Mucosa of stomach (tissue), 1 donor: ENCODE measurements around the gene PTPN18.

Experiments
- H3K27me3 ChIP-seq: one replicate; pipeline ENCODE4 v1.7.0; 2013; ENCODE audit warnings: mild to moderate bottlenecking, low read length; ENCODE audit not compliant: control insufficient read depth, insufficient read depth
- H3K36me3 ChIP-seq: one replicate; pipeline ENCODE4 v1.7.0; 2013; ENCODE audit warnings: low read length; ENCODE audit not compliant: control insufficient read depth, insufficient read depth
- H3K4me1 ChIP-seq: one replicate; pipeline ENCODE4 v1.7.0; 2013; ENCODE audit warnings: mild to moderate bottlenecking, low read length; ENCODE audit not compliant: control insufficient read depth, insufficient read depth
- H3K4me3 ChIP-seq: one replicate; pipeline ENCODE4 v1.7.0; 2013; ENCODE audit warnings: low read length
- H3K9ac ChIP-seq: one replicate; pipeline ENCODE4 v1.7.0; 2013; ENCODE audit warnings: mild to moderate bottlenecking, low read length, moderate library complexity
- H3K9me3 ChIP-seq: one replicate; pipeline ENCODE4 v1.7.0; 2013; ENCODE audit warnings: mild to moderate bottlenecking, low read length, moderate library complexity; ENCODE audit not compliant: control insufficient read depth
- donor health status: Pancreatic carcinoma.

The PTPN18 gene

DNA sequence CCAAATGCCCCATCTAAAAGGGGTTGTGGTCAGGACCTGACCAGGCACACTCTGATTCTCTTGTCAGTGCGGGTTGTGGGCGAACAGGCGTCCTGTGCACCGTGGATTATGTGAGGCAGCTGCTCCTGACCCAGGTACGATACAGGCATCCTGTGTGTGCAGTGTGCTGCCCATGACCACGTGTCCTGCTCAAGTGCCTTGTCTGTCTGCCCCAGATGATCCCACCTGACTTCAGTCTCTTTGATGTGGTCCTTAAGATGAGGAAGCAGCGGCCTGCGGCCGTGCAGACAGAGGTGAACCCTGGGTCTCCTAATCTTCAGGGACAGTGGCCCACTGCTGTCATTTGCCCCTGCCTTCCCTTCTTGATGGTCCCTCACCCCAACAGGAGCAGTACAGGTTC, 14.6 kb downstream of the PTPN18 start:
- Histone ChIP-seq H3K9me3 (no peaks in the 10 kb centered on the region), H3K27me3 (no peaks in the 10 kb centered on the region), H3K4me1 (peaks cover 27% of the 10 kb centered on the region), H3K9ac (no peak overlapping the region), H3K36me3 (no peaks in the 10 kb centered on the region), H3K4me3 (no peak overlapping the region)

GRCh38 chr2:130371723-130372054, 15.8 kb downstream of the PTPN18 start:
- Histone ChIP-seq H3K36me3 (no peaks in the 10 kb centered on the region), H3K27me3 (no peaks in the 10 kb centered on the region), H3K9ac (peak overlapping the region; percentile 87), H3K9me3 (no peaks in the 10 kb centered on the region), H3K4me3 (peak overlapping the region; percentile 66), H3K4me1 (peaks cover 27% of the 10 kb centered on the region)

- H3K9ac ChIP-seq = peak overlapping the region; percentile 87
- H3K36me3 ChIP-seq = no peaks in the 10 kb centered on the region
- no peaks in the 10 kb centered on the region for H3K27me3 ChIP-seq
- H3K4me1 ChIP-seq = peaks cover 27% of the 10 kb centered on the region
- no peaks in the 10 kb centered on the region for H3K9me3 ChIP-seq
- peak overlapping the region; percentile 66 for H3K4me3 ChIP-seq
Observed at GRCh38 chr2:130372055-130372832, 16.4 kb downstream of the PTPN18 start.

GRCh38 chr2:130372833-130373807, 17.3 kb downstream of the PTPN18 start:
- Histone ChIP-seq H3K4me3 (peak overlapping the region; percentile 66), H3K4me1 (peaks cover 27% of the 10 kb centered on the region), H3K9me3 (no peaks in the 10 kb centered on the region), H3K36me3 (no peaks in the 10 kb centered on the region), H3K27me3 (no peaks in the 10 kb centered on the region), H3K9ac (peak overlapping the region; percentile 87)

DNA sequence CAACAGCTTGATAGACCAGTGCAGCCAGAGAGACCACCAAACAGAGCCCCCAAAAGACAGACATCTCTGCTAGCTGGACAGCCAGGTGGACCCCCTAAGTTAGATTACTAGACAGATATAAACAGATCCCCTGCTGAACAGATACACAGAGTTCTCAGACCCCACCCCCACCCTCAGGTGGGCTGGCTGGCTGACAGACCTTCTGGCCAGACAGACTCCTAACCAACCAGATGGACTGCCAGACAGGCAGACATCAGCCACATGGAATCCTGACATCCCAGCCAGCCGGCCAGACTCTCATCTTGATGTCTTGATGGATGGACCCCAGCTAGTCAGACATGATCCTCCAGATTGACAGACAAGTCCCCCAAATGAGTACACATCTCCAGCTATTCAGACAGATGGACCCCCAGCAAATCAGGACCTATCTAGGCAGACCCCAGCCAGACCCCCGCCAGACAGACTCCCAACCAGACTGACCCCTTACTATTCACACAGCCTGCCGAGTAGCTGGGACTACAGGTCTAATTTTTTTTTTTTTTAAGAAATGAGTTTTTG, 18.0 kb downstream of the PTPN18 start:
- H3K4me3 ChIP-seq = peak overlapping the region; percentile 66
- H3K9ac ChIP-seq = no peak overlapping the region

DNA sequence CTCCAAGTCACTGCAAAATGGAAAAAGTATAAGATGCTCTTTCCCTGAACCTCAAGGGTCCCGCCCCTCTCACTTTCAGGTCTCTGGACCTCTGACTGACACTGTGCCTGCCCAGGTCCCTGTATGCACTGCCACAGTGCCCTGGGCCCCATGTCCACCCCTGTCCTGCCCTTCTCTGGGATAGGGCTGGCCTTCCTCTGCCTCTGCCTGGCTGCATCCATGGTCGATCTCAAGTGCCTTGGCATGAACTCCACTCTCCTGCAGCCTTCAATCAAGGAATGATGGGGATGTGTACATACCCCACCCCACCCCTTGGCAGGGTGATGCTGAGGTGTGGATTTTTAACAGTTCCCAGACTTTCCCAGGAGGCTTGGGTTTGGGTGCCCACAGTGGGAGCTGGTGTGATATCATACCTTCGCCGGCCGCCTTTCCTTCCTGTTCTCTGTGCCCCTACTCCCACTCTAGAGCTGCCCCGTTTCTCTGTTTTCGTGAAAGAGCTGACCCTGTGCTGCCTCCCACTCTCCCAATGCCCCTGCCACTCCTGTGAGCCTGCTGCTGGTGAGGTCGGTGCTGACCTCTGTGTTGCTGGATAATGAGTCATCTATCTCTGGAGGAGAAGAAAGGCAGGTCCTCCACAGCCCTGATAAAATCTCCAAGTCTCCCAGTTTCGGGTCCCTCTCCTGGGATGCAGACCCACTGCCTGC, 18.9 kb downstream of the PTPN18 start:
- Histone ChIP-seq H3K9ac (no peak overlapping the region), H3K4me3 (no peak overlapping the region), H3K4me1 (peaks cover 27% of the 10 kb centered on the region), H3K36me3 (no peaks in the 10 kb centered on the region), H3K27me3 (no peaks in the 10 kb centered on the region), H3K9me3 (no peaks in the 10 kb centered on the region)

More for the DNA sequence above, 18.0 kb downstream of the PTPN18 start:
- H3K36me3 ChIP-seq = no peaks in the 10 kb centered on the region
- peaks cover 27% of the 10 kb centered on the region for H3K4me1 ChIP-seq
- no peaks in the 10 kb centered on the region for H3K27me3 ChIP-seq
- H3K9me3 ChIP-seq = no peaks in the 10 kb centered on the region

GRCh38 chr2:130375291-130376266, 19.7 kb downstream of the PTPN18 start:
- Histone ChIP-seq H3K36me3 (no peaks in the 10 kb centered on the region), H3K27me3 (no peaks in the 10 kb centered on the region), H3K4me3 (no peak overlapping the region), H3K9ac (no peak overlapping the region), H3K9me3 (no peaks in the 10 kb centered on the region), H3K4me1 (peaks cover 27% of the 10 kb centered on the region)

DNA sequence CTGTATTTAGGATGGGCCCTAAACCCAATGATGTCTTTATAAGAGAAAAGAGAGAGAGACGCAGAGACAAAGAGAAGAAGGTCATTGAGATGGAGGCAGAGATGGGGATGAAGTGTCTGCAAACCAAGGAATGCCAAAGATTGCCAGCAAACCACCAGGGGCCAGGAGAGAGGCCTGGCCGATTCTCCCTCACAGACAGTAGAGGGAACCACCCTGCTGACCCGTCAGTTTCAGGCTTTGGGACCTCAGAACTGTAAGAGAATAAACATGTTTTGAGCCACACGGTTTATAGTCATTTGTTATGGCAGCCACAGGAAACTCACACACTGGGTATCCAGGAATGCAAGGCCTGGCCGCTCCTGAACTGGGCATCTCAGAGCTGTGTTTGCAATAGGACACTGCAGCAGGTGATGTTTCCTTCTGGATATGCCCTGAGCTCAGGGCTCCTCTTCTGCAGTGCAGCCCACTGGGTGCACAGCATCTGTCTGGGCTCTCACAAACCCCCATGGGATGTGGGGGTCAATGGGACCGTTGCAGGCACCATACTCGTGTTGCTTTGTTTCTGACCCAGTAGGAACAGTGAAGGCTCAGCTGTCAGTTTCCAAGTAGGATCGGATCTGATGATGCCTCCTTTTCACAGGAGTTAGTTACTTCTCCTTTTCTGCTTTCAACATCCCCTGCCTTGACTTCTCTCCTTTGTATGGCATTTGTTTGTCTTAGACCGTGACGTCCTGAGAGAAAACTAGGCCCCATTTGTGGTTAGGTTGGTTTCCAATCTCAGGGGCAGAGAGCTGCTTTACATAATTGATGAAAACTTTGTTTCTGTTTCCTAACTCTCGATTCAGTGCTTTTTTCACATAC, 20.8 kb downstream of the PTPN18 start:
- Histone ChIP-seq H3K4me3 (no peak overlapping the region), H3K9ac (no peak overlapping the region), H3K9me3 (no peaks in the 10 kb centered on the region), H3K36me3 (no peaks in the 10 kb centered on the region), H3K27me3 (no peaks in the 10 kb centered on the region), H3K4me1 (peaks cover 16% of the 10 kb centered on the region)

- Histone ChIP-seq H3K9ac (no peak overlapping the region), H3K27me3 (no peaks in the 10 kb centered on the region), H3K36me3 (no peaks in the 10 kb centered on the region), H3K9me3 (no peaks in the 10 kb centered on the region), H3K4me3 (no peak overlapping the region), H3K4me1 (peaks cover 12% of the 10 kb centered on the region)
Observed at GRCh38 chr2:130377491-130377890, 21.6 kb downstream of the PTPN18 start.

DNA sequence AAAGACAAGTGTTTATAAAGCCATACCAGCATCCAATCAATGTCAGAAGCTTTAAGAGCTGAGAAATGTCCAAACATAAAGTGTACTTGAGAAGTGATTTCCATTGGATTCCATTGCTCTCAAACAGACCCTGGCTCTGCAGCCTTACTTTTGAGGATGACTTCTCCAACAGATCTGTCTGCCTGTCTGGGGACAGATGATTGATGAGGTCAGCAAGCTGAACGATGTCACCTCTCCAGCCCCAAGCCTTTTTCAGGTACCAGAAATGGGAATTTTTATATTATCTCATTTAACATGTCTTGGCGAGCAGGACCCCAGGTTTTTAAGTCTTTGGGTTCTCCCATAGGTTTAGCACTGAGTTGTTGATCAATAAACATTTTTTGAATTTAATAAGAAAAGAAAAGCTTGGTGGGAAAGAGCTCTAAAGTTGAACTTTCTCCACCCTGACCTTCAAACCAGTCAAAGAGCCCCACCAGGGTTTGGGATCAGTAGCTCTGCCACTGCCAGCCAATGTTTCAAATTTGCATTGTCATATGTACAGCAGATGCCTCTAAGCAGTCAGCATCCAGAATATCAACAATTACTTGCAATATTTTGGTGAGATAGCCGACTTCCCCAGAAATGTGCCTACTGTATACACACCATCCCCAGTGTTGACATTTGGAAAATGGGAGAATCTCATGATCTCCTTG, 22.5 kb downstream of the PTPN18 start:
- H3K9me3 ChIP-seq = no peaks in the 10 kb centered on the region
- no peak overlapping the region for H3K9ac ChIP-seq
- H3K36me3 ChIP-seq = no peaks in the 10 kb centered on the region
- H3K4me1 ChIP-seq = peaks cover 8% of the 10 kb centered on the region
- no peak overlapping the region for H3K4me3 ChIP-seq
- no peaks in the 10 kb centered on the region for H3K27me3 ChIP-seq
